ENCODE results near the gene ADAMTS2.
A peak's percentile ranks its signal among the peaks of the same experiment; 100 is the strongest.

Gene ADAMTS2

GRCh38 chr5:179266291-179267070 is 78.8 kb downstream of the ADAMTS2 start:
- no peak for DNase-seq (ENCODE audit: low spot score)

- DNase-seq (ENCODE audit: low spot score) = no peak
Measured at GRCh38 chr5:179265514-179266290, 79.6 kb downstream of the ADAMTS2 start.

GRCh38 chr5:179264783-179265513 is 80.3 kb downstream of the ADAMTS2 start:
- DNase-seq (ENCODE audit: low spot score) = no peak

- no peak for DNase-seq (ENCODE audit: low spot score)
Measured at GRCh38 chr5:179264053-179264782, 81.0 kb downstream of the ADAMTS2 start.

- DNase-seq (ENCODE audit: low spot score) = no peak
Measured at GRCh38 chr5:179263391-179264052, 81.7 kb downstream of the ADAMTS2 start.

GRCh38 chr5:179262126-179262920 is 82.9 kb downstream of the ADAMTS2 start:
- DNase-seq (ENCODE audit: low spot score) = no peak

GRCh38 chr5:179261301-179262125 is 83.7 kb downstream of the ADAMTS2 start:
- peak; percentile 51 for DNase-seq (ENCODE audit: low spot score)

GRCh38 chr5:179260324-179261070 is 84.8 kb downstream of the ADAMTS2 start:
- DNase-seq (ENCODE audit: low spot score) = no peak

GRCh38 chr5:179259731-179260323 is 85.4 kb downstream of the ADAMTS2 start:
- no peak for DNase-seq (ENCODE audit: low spot score)

- no peak for DNase-seq (ENCODE audit: low spot score)
Measured at GRCh38 chr5:179258922-179259730, 86.1 kb downstream of the ADAMTS2 start.

- DNase-seq (ENCODE audit: low spot score) = no peak
Measured at GRCh38 chr5:179258001-179258921, 87.0 kb downstream of the ADAMTS2 start.

- no peak for DNase-seq (ENCODE audit: low spot score)
Measured at GRCh38 chr5:179257176-179257682, 88.0 kb downstream of the ADAMTS2 start.

GRCh38 chr5:179256328-179257175 is 88.7 kb downstream of the ADAMTS2 start:
- DNase-seq (ENCODE audit: low spot score) = no peak

- no peak for DNase-seq (ENCODE audit: low spot score)
Measured at GRCh38 chr5:179255527-179256327, 89.5 kb downstream of the ADAMTS2 start.
